ENCODE data around the gene ZBTB40.

Gene ZBTB40

DNA sequence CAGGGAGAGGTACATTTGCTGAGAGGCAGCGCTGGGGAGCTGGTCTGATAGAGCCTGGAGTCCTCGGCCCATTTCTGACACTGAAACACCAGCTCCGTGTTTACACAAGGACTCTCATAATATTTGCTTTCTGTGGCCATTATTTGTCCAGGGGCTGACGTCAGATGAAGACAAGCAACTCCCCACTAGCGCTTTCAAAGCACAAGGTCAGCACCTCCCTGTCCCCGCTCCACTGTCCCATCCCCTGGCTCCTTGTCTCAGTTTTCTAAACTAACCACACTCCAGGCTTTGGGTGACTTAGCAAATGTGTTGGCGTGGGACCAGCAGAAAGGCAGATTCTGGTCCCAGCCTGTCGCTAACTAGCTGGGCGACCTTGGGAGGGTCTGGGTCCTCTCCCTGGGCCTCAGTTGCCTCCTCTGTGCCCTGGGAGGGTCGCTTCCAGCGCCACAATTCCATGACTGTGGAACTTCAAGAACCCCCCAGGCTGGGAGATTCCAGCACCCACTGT is 37.4 kb upstream of the ZBTB40 start:
- Histone ChIP-seq H3K27me3 (ENCODE audit: insufficient read depth, low read length) (peaks cover 2% of the 10 kb centered on the region), H3K36me3 (ENCODE audit: insufficient read depth, low read length) (no peaks in the 10 kb centered on the region), H3K4me1 (ENCODE audit: insufficient read depth, low read length) (peaks cover 4% of the 10 kb centered on the region), H3K4me3 (ENCODE audit: low read length) (no peak overlapping the region), H2AFZ (ENCODE audit: low read depth, low read length) (no peak overlapping the region), H3K9me3 (ENCODE audit: low read length) (no peaks in the 10 kb centered on the region)

DNA sequence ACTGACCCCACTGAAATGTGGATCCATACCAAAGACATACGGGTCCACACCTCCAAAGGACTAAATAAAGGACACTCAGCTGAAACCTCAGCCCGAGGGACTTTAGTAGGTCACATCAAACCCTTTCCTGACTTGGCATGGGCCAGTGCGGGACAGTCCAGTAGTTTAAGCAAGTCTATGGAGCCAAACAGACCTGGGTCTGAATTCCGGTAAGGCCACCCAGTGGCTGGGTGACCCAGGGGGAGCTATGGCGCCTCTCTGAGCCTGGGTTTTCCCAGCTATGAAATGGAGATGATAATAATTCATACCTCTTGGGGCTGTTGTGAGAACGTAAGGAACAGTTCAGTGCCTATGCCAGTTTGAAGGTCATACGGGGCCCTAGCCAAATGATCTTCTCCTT is 36.2 kb upstream of the ZBTB40 start:
- peaks cover 4% of the 10 kb centered on the region for H3K4me1 ChIP-seq (ENCODE audit: insufficient read depth, low read length)
- H2AFZ ChIP-seq (ENCODE audit: low read depth, low read length) = no peak overlapping the region
- H3K27me3 ChIP-seq (ENCODE audit: insufficient read depth, low read length) = peaks cover 2% of the 10 kb centered on the region
- no peak overlapping the region for H3K4me3 ChIP-seq (ENCODE audit: low read length)
- no peaks in the 10 kb centered on the region for H3K36me3 ChIP-seq (ENCODE audit: insufficient read depth, low read length)
- no peaks in the 10 kb centered on the region for H3K9me3 ChIP-seq (ENCODE audit: low read length)

DNA sequence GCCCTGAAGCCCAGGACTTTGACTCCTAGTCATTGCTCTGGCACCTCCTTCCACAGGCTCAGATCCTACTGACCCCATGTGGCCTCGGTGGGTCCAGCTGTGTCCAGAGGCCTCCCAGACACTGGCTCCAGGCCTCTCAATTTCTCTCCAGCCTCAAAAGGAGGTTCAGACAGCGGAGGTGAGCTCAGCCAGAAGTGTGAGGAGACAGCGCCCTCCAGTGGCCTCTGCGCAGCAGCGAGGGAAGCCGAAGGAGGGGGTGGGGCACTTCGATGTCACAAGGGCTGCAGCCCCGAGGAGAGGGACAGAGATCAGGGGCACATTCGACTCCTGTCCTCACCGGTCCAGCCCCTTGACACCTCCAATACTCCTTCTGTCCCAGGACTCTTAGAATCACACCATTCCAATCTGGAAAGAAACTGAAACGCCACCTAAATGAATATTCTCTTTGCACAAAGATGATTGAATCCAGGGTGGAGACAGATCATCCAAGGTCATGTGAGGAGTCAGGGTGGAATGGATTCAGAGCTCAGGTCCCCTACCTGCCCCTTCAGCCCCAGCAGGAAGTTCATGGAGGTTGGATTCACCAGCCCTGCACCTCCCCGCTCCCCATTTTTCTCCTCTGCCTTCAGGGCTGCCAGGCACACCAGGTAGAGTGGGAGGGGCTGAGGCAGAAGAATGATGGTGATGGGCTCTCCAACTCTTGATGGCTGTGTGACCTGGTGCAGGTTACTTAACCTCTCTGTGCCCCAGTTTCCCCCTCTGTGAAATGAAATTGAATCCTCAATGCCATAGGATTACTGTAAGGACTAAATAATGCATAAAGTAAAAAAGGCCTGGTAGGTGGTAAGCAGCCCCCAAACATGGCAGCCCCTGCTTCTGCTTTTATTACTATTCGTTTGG is 34.8 kb upstream of the ZBTB40 start:
- Histone ChIP-seq H3K4me1 (ENCODE audit: insufficient read depth, low read length) (peaks cover 4% of the 10 kb centered on the region), H3K9me3 (ENCODE audit: low read length) (no peaks in the 10 kb centered on the region), H2AFZ (ENCODE audit: low read depth, low read length) (no peak overlapping the region), H3K27me3 (ENCODE audit: insufficient read depth, low read length) (peaks cover 2% of the 10 kb centered on the region), H3K36me3 (ENCODE audit: insufficient read depth, low read length) (no peaks in the 10 kb centered on the region), H3K4me3 (ENCODE audit: low read length) (no peak overlapping the region)

DNA sequence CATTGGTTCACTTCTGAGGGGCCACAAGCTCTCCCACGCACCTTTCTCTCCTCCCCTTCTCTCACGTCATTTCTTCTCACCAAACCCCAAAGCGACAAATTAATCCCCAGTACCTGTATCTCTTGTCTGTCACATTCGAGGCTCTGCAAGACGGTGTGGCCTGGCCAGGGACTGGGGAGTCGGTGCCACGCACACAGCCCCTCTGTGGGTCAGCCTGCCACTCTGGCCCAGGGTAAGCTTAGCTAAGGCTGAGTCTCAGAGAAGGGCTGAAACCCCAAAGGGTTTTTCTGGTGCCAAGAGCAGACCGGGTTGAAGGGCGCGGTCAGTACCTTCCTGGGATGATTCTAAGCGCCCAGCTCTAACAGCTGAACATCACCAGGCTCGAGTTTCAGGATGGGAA is 34.2 kb upstream of the ZBTB40 start:
- H3K9me3 ChIP-seq (ENCODE audit: low read length) = no peaks in the 10 kb centered on the region
- H3K4me1 ChIP-seq (ENCODE audit: insufficient read depth, low read length) = peaks cover 4% of the 10 kb centered on the region
- no peaks in the 10 kb centered on the region for H3K36me3 ChIP-seq (ENCODE audit: insufficient read depth, low read length)
- peaks cover 2% of the 10 kb centered on the region for H3K27me3 ChIP-seq (ENCODE audit: insufficient read depth, low read length)
- no peak overlapping the region for H3K4me3 ChIP-seq (ENCODE audit: low read length)
- H2AFZ ChIP-seq (ENCODE audit: low read depth, low read length) = no peak overlapping the region

DNA sequence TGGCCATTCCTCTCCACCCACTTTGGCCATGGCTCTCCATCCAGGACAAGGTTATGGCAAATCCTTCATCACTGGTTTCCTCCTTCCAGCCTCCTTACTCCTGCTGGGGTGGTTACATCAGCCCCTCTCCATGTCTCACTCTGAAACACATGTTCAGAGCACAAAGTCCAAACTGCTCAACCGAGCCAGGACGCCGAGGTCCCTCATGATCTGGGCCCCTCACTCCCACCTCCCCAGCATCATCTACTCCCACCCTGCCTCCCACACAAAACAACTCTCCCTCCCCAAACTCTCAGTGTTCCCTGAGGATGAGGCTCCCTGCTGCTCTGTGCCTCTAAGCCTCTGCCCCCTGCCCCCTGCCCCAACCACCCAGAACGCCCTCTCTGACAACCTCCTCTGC is 33.3 kb upstream of the ZBTB40 start:
- no peaks in the 10 kb centered on the region for H3K36me3 ChIP-seq (ENCODE audit: insufficient read depth, low read length)
- peaks cover 2% of the 10 kb centered on the region for H3K27me3 ChIP-seq (ENCODE audit: insufficient read depth, low read length)
- no peaks in the 10 kb centered on the region for H3K9me3 ChIP-seq (ENCODE audit: low read length)
- no peak overlapping the region for H2AFZ ChIP-seq (ENCODE audit: low read depth, low read length)
- peaks cover 2% of the 10 kb centered on the region for H3K4me1 ChIP-seq (ENCODE audit: insufficient read depth, low read length)
- H3K4me3 ChIP-seq (ENCODE audit: low read length) = no peak overlapping the region

DNA sequence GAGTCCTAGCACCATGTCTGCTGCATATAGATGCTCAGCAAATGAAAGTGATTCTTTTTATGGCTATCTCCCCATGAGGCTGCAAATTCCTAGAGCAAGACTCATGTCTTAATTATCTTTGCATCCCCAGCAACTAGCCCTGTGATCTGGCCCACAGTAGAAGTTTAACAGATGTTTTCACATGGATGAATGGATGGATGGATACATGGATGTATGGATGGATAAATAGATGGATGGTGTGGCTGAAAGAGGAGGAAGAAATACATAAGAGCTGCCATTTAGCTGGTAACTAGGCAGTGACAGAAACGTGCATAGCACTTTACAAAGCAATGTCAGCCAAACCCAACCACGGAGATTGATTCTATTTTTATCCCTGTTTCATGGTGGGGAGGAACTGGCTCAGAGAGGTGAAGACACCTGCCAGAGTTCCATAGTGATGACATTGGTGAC is 32.7 kb upstream of the ZBTB40 start:
- Histone ChIP-seq H3K4me1 (ENCODE audit: insufficient read depth, low read length) (peaks cover 2% of the 10 kb centered on the region), H3K27me3 (ENCODE audit: insufficient read depth, low read length) (peaks cover 1% of the 10 kb centered on the region), H3K36me3 (ENCODE audit: insufficient read depth, low read length) (no peaks in the 10 kb centered on the region), H2AFZ (ENCODE audit: low read depth, low read length) (no peak overlapping the region), H3K4me3 (ENCODE audit: low read length) (no peak overlapping the region), H3K9me3 (ENCODE audit: low read length) (no peaks in the 10 kb centered on the region)

DNA sequence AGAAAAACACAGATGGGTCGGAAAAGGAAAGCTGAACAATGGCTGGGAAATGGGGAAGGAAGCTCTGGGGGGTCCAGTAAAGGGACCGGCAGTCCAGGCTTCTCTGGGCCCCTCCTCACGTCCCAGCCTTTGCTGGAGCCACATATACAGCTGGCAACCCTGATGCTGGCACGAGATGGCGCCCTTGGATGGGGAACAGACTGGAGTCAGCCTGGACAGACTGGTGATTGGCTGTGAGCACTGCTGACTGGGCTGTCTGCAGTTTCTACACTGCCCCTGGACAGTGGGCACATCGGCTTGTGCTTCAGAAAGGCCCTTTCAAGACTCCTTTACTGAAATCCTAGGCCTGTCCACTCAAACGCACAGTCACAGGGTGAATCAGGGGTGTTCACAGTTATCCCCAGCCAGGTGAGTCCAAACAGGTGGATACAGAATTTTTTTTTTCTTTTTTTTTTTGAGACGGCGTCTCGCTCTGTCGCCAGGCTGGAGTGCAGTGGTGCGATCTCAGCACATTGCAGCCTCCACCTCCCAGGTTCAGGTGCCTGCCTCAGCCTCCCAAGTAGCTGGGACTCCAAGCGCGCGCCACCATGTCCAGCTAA is 31.1 kb upstream of the ZBTB40 start:
- Histone ChIP-seq H3K36me3 (ENCODE audit: insufficient read depth, low read length) (no peaks in the 10 kb centered on the region), H3K4me3 (ENCODE audit: low read length) (no peak overlapping the region), H3K9me3 (ENCODE audit: low read length) (no peaks in the 10 kb centered on the region), H3K4me1 (ENCODE audit: insufficient read depth, low read length) (peaks cover 2% of the 10 kb centered on the region), H2AFZ (ENCODE audit: low read depth, low read length) (no peak overlapping the region), H3K27me3 (ENCODE audit: insufficient read depth, low read length) (no peaks in the 10 kb centered on the region)

DNA sequence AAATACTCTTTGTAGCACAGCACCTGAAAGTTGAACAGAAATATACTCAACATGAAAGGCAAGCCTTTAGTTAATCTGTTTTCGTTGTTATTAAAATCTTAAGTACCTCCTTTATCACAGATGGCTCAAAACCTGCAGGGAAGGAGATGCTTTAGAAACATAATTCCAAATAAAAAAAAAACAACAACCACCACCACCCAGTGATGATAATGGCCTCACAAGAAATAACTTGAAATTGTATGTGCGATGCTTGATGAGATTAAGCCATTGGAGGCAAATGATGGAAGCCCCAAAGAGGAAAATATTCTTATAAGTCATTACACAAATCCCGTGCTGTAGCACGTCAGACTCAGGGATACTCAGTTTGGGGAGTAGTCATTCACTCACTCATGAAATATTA is 24.9 kb upstream of the ZBTB40 start:
- Histone ChIP-seq H3K9me3 (ENCODE audit: low read length) (no peaks in the 10 kb centered on the region), H3K4me1 (ENCODE audit: insufficient read depth, low read length) (no peaks in the 10 kb centered on the region), H2AFZ (ENCODE audit: low read depth, low read length) (no peak overlapping the region), H3K36me3 (ENCODE audit: insufficient read depth, low read length) (no peaks in the 10 kb centered on the region), H3K27me3 (ENCODE audit: insufficient read depth, low read length) (no peaks in the 10 kb centered on the region), H3K4me3 (ENCODE audit: low read length) (no peak overlapping the region)

DNA sequence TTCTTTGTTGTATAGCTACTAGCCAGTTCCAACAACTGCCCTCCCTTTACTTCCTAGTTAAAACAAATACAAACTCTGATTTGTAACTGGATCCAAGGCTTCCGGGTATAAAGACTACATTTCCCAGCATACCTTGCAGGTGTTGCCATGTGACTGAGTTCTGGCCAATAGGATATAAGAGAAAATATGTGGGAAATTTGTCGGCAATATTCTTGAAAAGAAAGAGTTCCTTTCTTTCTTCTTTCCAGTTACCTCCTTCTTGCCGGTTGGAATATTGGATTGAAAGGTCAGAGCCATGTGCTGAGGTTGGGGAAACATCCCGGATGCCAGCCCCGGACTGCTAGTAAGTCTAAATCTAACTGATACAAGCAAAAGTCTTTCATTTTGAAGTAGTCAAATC is 23.0 kb upstream of the ZBTB40 start:
- Histone ChIP-seq H3K4me1 (ENCODE audit: insufficient read depth, low read length) (no peaks in the 10 kb centered on the region), H3K27me3 (ENCODE audit: insufficient read depth, low read length) (no peaks in the 10 kb centered on the region), H3K9me3 (ENCODE audit: low read length) (no peaks in the 10 kb centered on the region), H3K4me3 (ENCODE audit: low read length) (peak overlapping the region; percentile 57), H2AFZ (ENCODE audit: low read depth, low read length) (peak overlapping the region; percentile 88), H3K36me3 (ENCODE audit: insufficient read depth, low read length) (no peaks in the 10 kb centered on the region)

DNA sequence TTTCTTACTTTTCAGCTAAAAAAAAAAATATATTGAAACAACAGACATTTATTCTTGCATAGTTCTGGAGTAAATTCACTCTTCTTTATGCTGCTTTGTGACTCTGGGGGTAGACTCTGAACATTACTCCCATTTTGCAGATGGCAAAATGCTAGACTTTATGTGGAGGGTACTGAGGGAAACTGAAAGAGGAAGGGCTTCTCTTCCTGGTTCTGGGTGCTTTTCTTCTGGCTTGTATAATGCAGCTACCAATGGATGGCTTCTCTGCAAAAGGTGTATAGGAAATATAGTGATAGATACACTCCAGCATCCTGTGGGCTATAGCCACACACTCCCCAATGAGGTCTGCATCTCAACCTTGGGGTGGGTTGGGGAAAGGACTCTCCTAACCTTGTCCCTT is 19.7 kb upstream of the ZBTB40 start:
- Histone ChIP-seq H3K4me3 (ENCODE audit: low read length) (no peak overlapping the region), H3K4me1 (ENCODE audit: insufficient read depth, low read length) (no peaks in the 10 kb centered on the region), H2AFZ (ENCODE audit: low read depth, low read length) (no peak overlapping the region), H3K36me3 (ENCODE audit: insufficient read depth, low read length) (no peaks in the 10 kb centered on the region), H3K27me3 (ENCODE audit: insufficient read depth, low read length) (no peaks in the 10 kb centered on the region), H3K9me3 (ENCODE audit: low read length) (no peaks in the 10 kb centered on the region)

DNA sequence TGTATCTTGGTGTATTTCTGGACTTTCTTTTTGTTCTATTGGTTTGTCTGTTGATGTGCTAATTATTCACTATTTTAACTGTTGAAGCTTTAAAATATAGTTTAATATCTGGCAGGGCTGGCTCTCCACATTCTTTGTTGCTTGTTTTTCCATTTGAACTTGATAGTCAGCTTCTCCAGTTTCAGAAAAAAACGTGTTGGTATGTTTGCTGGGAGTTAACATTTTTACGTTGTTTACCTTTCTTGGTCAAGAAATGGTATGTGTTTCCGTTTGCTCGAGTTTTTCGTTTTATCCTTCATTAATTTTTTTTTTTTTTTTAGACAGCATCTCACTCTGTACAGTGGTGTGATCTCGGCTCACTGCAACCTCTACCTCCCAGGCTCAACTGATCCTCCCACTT is 16.9 kb upstream of the ZBTB40 start:
- Histone ChIP-seq H3K27me3 (ENCODE audit: insufficient read depth, low read length) (no peaks in the 10 kb centered on the region), H3K4me3 (ENCODE audit: low read length) (no peak overlapping the region)

DNA sequence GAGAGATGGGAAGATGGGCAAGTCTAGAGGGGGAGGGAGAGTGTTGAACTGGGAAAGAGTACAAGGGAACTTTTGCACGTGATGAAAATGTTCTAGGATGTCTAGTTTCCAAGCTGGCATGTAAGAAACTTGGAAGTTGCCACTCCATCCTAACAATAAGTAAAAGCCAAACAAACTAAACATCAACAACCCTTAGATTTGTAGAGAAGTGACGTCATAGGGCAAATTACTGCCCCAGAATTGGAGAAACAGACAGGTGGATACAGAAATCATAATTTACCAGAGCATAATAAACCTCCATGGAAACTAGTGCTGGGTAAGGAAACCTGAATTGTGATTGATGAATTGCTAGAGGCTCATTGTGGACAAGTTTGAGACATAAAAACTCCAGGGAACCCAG is 14.7 kb upstream of the ZBTB40 start:
- no peak overlapping the region for H2AFZ ChIP-seq (ENCODE audit: low read depth, low read length)
- no peaks in the 10 kb centered on the region for H3K9me3 ChIP-seq (ENCODE audit: low read length)
- H3K4me1 ChIP-seq (ENCODE audit: insufficient read depth, low read length) = no peaks in the 10 kb centered on the region
- H3K27me3 ChIP-seq (ENCODE audit: insufficient read depth, low read length) = no peaks in the 10 kb centered on the region
- H3K4me3 ChIP-seq (ENCODE audit: low read length) = no peak overlapping the region
- no peaks in the 10 kb centered on the region for H3K36me3 ChIP-seq (ENCODE audit: insufficient read depth, low read length)

More for the DNA sequence above, 16.9 kb upstream of the ZBTB40 start:
- Histone ChIP-seq H3K4me1 (ENCODE audit: insufficient read depth, low read length) (no peaks in the 10 kb centered on the region), H3K9me3 (ENCODE audit: low read length) (no peaks in the 10 kb centered on the region), H3K36me3 (ENCODE audit: insufficient read depth, low read length) (no peaks in the 10 kb centered on the region), H2AFZ (ENCODE audit: low read depth, low read length) (no peak overlapping the region)

DNA sequence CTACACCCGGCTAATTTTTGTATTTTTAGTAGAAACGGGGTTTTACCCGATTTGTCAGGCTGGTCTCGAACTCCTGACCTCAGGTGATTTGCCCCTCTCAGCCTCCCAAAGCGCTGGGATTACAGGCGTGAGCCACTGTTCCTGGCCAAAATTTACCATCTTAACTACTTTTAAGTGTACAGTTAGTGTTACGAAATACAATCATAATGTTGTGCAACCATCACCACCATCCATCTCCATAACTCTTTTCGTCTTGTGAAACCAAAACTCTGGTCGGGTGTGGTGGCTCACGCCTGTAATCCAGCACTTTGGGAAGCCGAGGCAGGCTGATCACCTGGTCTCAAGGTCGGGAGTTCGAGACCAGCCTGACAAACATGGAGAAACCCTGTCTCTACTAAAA is 14.1 kb upstream of the ZBTB40 start:
- no peaks in the 10 kb centered on the region for H3K9me3 ChIP-seq (ENCODE audit: low read length)
- no peaks in the 10 kb centered on the region for H3K4me1 ChIP-seq (ENCODE audit: insufficient read depth, low read length)
- no peaks in the 10 kb centered on the region for H3K27me3 ChIP-seq (ENCODE audit: insufficient read depth, low read length)
- H3K4me3 ChIP-seq (ENCODE audit: low read length) = no peak overlapping the region
- H2AFZ ChIP-seq (ENCODE audit: low read depth, low read length) = no peak overlapping the region
- H3K36me3 ChIP-seq (ENCODE audit: insufficient read depth, low read length) = no peaks in the 10 kb centered on the region
